Activated CD4-positive, CD25-positive, alpha-beta regulatory T cell (primary cell): ENCODE data around the gene RPA1.
"Not testable (repeated sequence)": the region's sequence is repeated elsewhere in the genome, so short reads cannot be mapped to it uniquely, and the experiment has no call there.

Source experiments
- DNase-seq, 4 experiments: peaks; one replicate each; lab custom pipeline; 2025; lab: John Stamatoyannopoulos, UW

The RPA1 gene

DNA sequence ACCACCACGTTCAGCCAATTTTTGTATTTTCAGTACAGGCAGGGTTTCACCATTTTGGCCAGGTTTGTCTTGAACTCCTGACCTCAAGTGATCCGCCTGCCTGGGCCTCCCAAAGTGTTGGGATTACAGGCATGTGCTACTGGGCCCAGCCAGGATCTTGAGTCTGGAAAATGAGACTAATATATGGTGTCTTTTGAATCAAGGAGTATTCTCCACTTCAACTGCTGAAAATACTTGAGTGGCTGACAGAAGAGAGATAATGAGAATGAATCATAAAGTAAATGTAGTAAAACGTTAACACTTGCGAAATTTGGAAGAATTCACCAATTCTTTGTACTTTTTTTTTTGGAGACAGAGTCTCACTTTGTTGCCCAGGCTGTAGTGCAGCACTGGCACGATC, 16.7 kb upstream of the RPA1 start:
- DNase-seq = no peak

DNA sequence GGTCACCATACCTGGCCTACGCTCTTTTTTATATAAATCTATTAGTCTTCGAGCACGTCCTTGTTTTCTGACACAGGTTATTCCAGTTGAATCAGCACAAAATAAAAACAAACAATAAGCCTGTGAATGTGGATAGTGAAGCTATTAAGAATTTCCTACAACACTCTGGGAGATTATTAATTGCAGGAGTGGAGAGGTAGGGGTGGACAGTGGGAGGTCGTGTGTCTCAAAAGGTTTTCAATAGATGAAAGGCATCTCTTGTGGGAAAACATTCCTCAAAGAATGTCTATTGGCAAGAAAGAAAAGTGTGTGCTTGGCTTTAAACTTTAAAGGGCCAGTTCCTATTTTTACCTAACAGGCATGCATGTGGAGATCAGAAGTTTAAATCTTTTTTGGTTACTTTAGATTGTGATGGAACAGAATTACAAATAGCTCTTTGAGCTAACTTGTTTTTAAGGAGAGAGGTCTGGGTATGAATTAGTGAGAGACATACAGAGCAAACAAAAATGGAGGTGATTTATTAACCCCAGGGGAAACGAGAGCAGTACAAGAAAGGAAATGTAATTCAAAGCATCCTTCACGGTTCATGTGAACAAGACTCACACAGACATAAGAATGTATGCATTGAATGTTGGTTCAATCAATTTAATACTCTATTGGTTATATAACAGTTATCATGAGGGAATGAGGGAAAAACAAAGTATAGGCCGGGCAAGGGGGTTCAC, 9.1 kb upstream of the RPA1 start:
- DNase-seq = no peak

DNA sequence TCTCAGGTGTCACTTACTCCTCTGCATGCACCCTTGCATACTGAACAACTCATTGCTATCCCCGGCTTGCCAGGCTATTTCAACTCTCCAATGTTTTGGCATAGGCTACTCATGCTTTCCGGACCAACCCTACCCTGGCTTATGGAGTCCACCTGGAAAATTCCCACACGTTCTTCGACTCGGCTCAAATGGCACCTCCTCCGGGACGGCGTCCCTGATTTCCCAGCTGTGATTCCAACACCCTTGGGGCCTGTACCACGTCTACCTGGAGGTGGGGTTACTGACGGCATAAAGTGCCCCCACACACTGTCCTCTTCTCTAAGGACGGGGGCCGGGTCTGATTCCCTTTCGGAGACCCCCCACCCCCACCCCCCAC, 601 bp upstream of the RPA1 start:
- DNase-seq = no peak

DNA sequence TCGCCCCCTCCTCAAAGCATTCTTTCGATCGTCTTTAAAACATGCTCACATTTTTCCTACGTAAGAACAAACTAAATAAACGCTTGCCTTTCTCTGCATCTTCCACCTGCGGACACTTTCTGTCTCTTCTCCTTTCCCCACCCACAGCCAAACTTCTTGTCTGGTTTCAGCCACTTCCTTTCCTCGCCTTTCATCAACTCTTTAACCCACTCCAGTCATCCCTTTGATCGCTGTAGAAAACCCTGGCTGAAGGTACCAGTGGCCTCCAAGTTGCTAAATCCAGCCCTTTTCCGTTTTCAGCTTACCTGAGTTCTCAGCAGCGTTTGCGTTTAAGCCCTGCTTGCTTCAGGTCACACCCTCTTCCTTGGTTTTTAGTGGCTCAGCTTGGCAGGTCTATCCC, 483 bp downstream of the RPA1 start:
- DNase-seq = no peak

DNA sequence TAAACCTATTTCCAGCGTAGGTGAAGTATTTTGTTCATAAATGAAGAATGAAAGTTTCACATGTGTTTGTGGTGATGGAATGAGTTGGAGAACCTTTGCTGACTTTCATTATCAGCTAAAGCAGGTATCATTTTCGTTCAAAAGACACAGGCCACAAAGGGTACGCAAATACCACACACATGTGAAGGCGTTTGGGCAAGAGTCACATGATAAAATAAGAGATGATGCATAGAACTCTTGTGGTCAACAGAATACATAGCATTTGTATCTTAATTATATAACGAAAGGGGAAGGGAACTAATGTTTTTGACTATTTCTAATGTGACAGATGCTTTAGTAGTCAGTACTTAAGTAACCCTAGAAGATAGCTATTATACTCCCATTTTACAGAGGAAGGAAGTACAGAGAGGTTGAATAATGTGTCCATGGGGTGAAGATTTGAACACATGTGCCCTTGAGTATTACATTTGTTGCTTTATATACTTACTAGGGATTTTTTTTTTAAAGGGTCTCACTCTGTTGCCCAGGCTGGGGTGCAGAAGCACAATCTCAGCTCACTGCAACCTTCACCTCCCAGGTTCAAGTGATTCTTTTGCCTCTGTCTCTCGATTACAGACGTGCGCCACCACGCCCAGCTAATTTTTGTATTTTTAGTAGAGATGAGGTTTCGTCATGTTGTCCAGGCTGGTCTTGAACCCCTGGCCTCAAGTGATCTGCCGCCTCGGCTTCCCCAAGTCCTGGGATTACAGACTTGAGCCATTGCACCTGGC, 4.8 kb downstream of the RPA1 start:
- no peak for DNase-seq

DNA sequence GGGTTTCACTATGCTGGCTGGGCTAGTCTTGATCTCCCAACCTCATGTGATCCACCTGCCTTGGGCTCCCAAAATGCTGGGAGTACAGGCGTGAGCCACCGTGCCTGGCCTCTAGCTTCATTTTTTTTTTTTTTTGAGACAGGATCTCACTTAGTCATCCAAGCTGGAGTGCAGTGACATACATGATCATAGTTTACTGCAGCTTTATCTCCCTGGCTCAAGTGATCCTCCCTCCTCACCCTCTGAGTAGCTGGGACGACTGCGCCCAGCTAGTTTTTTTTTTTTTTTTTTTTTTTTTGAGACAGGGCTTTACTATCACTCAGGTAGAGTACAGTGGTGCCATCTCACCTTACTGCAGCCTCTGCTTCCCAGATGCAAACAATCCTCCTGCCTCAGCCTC, 9.7 kb downstream of the RPA1 start:
- no peak for DNase-seq

DNA sequence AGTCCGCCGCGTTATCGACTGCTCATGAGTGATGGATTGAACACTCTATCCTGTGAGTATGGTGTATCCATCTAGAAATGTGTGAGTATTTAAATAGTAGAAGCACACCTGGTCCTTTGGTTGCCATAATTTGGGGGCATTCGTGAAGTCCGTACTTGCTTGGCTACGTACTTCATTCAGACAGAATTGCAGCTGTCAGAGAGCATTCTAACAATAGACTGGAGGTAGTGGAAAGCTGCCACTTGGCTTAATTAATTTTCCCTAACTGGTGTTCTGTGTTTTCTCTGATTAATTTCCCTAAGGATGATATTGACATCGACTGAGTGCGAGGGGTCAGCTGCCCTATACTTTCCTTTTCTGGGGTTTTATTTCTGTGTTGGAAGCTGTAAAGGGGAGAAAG, 14.1 kb downstream of the RPA1 start:
- DNase-seq = no peak

DNA sequence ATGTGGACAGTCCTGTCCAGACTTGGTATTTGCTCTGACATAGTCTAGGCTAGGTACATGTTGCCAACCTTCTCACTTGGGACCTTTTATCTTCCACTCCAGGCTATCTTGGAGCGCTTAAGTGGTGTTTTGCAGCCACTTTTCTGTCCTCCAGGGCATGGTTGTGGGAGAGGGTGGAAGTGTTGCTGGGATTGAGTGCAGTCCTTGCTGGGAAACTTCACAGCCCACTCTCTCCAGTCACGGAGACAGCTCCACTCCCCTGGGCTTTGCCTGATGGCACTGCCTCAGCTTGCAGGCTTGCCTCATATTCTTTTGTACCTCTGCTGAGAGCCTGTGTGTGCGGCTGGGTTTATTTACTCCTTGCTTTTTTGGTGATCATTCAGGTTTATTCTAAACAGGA, 17.4 kb downstream of the RPA1 start:
- DNase-seq = no peak

DNA sequence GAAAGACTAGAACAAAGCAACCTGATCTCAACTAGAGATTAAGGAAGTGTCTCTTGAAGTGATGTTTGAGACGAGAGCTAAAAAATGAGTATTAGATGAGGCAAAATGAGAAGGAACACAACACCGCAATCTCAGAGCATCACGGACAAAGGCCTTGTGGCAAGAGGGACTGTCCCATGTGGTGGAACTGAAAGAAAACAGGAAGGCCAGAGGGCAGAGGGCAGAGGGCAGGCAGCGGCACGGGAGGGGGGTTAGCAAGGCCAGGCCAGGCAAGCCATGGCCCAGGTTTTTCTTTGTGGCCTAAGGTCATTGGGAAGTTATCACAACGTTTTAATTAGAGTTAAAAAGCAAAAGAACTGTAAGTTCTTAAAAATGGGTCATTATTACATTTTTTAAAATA, 22.5 kb downstream of the RPA1 start:
- DNase-seq = no peak

DNA sequence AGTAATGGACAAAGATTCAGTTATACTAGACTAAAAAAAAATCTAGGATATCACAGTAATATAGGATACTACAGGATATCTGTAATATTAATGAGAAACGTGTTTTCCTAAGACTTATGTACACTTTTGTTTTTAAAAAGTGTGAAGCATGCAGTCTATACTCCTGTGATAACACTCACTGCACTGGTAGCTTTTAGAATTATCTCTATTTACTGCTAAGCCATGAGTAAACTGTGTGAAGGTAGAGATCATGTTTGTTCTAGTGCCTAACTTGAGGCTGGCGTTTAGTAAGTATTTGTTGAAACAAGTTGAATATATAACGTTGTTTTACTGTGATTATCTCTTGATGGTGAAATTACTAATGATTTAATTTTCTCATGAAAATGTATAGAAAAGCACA, 23.9 kb downstream of the RPA1 start:
- no peak for DNase-seq

DNA sequence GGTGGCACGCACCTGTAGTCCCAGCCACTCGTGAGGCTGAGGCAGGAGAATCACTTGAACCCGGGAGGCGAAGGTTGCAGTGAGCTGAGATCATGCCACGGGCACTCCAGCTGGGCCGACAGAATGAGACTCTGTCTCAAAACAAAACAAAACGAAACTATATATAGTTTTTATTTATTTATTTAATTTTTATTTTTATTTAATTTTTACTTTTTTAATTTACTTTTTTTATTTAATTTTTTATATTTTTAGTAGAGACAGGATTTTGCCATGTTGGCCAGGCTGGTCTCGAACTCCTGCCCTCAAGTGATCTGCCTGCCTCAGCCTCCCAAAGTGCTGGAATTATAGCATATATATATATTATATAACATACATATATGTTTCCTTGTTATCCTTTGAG, 26.7 kb downstream of the RPA1 start:
- DNase-seq = not testable (repeated sequence)

DNA sequence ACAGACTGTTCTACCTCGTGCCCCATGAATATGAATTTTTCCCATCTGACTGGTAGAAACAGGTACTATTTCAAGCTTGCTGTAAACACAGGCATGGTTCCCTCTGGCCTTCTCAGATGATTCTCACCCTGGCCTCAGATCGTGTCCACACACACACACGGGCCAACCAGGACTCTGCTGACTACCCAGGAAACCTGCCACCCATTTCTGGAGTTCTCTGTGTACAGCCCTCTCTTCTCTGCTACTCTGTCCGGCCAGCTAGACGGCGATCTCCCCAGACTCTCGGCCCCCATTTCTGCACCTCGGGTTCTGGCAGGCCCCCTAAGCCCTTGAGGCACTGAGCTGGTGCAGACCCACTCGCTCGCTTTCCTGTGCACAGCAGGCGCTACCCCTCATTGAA, 31.2 kb downstream of the RPA1 start:
- DNase-seq = no peak

DNA sequence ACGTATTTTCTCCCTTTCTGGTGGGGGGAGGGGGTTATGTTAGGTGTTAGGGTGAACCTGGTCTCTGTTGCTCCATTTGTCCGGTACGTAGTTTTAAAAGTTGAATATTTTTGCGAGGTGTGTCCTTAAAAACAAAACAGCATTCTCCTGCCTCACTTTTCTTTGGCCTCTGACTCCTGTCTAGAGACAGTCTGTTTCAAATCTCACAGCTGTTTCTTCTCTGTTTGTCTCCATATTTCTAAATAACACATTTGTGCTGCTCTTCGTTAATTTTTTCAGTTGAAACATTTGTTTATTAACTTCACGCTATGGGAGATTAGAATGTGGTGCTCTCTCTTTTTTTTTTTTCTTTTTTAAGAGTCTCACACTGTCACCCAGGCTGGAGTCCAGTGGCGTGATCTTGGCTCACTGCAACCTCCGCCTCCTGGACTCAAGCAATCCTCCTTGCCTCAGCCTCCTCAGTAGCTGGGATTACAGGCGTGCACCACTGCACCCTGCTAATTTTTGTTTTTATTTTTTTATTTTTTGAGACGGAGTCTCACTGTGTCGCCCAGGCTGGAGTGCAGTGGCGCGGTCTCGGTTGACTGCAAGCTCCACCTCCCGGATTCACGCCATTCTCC, 31.7 kb downstream of the RPA1 start:
- no peak for DNase-seq

DNA sequence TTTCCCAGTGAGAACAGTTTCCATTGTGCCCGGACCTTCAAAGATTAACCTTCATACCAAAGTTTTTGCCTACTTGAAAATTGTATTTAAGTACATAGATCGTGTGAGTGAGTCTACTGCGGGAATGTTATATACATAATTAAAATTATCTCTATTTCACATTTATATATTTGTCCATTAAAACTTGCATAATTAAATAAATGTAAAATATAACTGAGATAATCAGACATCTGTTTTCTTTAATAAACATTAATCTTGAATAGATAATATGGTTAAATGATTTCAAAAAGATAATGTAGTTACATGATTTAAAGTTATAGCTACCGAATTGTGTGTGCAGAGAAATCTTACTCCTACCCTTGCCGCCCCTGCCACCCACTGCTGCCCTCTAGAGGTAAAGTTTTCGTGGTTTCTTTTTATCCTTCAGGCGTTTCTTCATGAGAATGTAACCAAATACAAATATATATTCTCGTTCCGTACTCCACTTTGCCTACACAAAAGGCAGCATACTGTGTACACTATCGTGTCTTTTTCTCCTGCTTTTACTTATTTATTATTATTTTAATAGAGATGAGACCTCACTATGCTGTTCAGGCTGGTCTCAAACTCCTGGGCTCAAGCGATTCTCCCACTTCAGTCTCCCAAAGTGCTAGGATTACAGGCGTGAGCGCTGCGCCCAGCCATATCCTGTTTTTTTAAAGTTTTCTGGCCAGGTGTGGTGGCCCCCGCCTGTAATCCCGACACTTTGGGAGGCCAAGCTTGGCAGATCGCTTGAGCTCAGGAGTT, 35.6 kb downstream of the RPA1 start:
- no peak for DNase-seq

DNA sequence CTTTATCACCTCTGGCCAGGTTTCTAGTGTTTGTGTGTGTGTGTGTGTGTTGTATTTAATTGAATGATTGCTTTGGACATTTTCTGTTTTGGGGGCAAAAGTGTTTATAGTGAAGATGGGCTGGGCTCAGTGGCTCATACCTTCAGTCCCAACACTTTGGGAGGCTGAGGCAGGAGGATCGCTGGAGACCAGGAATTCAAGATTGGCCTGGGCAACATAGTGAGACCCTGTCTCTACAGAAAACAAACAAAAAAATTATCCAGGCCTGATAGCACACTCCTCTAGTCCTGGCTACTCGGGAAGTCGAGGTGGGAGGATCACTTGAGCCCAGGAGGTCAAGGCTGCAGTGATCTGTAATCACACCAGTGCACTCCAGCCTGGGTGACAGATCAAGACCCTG, 37.5 kb downstream of the RPA1 start:
- DNase-seq = no peak

DNA sequence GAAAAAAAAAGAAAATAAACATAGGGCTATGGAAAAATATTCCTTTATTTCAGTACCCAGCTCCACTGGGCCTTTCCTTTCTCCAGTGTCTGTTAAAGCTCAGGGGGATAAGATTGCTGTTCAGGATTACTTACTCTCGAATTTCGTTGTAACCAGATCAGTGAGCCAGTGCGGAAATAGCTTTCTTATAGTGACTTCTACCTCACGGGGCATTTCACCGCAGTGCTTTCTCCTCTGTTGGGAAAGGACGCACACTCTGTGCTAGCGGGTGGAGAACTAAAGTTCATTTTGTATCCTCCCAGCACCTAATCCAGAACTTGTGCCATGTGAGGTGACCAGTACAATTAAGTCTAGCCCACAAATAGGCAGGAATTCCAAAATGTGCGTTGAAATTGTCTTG, 38.3 kb downstream of the RPA1 start:
- no peak for DNase-seq

DNA sequence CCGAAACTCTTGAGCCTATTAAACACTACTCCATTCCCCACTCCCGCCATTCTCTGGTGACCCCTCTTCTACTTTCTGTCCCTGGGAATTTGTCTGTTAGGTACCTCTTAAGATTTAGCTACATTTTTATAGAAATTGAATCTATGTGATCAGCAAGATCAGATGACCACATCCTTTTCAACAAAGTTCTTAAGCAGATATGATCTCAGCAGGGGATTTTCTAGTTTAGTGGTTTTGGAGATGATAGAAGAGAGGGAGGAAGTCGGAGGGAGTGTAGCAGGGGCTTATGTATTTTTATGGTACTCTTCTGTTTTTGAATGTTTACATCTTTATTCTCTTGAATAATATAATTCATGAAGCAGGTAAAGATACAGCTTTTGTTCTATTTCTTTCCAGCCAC, 40.8 kb downstream of the RPA1 start:
- no peak for DNase-seq

DNA sequence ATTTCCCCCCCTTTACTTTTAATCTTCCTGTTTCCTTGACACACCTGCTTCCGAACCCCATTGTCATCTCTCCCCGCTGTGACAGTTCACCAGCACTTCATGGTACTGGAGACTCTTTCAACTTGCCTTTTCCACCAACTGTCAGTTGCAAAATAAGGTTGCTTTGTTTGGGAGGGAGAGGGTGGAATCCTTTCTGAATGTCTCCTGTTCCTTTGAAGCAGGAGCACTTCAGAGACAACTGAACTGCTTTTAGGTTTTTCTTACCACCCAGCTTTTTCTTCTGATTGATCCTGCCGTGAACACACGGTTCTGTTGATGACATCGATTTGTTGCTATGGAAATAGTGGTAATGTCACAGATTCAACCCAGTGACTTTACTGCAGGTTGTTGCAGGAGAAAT, 42.0 kb downstream of the RPA1 start:
- DNase-seq = no peak

DNA sequence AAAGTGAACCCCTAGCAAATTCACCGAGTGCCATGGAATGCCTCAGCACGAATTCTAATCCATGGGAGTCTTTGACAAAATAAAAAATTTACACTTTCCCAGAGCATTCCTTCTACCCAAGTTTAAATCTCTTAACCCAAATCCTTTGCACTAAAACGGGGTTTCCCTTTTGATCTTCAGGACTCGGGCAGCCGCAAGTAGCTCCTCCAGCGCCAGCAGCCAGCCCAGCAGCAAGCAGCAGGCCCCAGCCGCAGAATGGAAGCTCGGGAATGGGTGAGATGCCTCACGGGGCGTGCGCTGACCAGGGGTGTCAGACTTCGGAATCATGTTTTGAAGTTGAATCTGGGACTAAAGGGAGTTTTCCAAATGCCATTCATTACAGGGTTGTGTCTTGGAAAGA, 42.4 kb downstream of the RPA1 start:
- no peak for DNase-seq

DNA sequence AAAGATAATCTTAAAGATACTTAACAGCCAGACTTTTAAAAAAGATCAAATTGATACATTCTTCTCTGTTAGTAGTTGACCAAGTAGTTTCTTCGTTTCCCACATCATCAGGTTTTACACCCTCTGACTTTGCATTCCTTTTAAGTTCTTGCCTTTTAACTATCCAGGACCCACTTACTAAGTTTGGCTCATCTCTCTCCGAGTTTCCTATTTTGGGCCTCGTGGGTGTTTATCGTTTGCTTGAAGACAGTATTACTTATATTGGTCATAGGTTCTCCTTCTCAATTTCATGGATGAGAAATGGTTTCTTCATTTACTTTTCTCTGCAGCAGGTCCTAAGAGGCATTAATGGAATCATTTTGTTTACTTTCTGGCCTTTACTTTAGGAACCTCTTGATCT, 43.2 kb downstream of the RPA1 start:
- DNase-seq = no peak

DNA sequence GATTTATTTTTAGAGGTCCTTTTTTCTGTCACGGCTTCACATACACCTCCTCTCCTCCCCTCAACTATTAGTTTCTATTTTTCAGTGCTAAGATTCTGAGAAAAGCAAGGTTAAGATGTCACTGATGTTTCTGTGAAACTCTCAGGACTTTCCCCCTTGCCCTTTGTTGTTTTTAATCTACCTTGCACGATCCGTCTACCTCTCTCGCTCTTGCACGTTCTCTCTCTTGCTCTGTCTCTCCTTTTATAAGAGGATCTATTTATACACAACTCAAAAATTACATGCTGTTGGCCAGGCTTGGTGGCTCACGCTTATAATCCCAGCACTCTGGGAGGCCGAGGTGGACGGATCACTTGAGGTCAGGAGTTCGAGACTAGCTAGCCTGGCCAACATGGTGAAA, 43.6 kb downstream of the RPA1 start:
- DNase-seq = no peak

DNA sequence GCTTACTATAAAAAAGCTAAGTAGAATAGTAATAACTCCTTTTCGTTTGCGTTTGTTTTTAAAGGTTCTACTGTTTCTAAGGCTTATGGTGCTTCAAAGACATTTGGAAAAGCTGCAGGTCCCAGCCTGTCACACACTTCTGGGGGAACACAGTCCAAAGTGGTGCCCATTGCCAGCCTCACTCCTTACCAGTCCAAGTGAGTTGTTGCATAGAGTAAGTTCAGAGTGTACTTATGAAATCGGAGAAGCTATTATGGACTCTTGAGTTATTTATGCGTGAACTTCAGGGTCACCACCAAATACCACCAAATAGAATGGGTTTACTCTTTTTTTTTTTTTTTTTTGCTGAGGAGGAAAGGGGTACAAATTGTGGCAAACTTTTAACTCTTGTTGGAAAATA, 45.8 kb downstream of the RPA1 start:
- no peak for DNase-seq
